Inferior parietal cortex (tissue), 1 donor: Measurements from ENCODE around the gene PRELP.
"Not testable (repeated sequence)": the region's sequence is repeated elsewhere in the genome, so short reads cannot be mapped to it uniquely, and the experiment has no call there.

Experiments
- DNase-seq: peaks from one replicate; pipeline ENCODE4 v3.0.0-alpha.2; 2016; ENCODE audit errors: extremely low spot score

PRELP gene

GRCh38 chr1:203453616-203454015 is 22.0 kb upstream of the PRELP start:
- DNase-seq = no peak

GRCh38 chr1:203454986-203455471 is 20.6 kb upstream of the PRELP start:
- DNase-seq = no peak

GRCh38 chr1:203455706-203456105 is 19.9 kb upstream of the PRELP start:
- DNase-seq = no peak

GRCh38 chr1:203456577-203456976 is 19.0 kb upstream of the PRELP start:
- DNase-seq = no peak

GRCh38 chr1:203458078-203458477 is 17.5 kb upstream of the PRELP start:
- DNase-seq = no peak

- DNase-seq = no peak
These were observed 15.9 kb upstream of the PRELP start for GRCh38 chr1:203459671-203460201.

GRCh38 chr1:203461717-203462116 is 13.9 kb upstream of the PRELP start:
- no peak for DNase-seq

- DNase-seq = no peak
These were observed 13.5 kb upstream of the PRELP start for GRCh38 chr1:203462143-203462542.

- DNase-seq = no peak
These were observed 12.7 kb upstream of the PRELP start for GRCh38 chr1:203462878-203463277.

- DNase-seq = no peak
These were observed 12.0 kb upstream of the PRELP start for GRCh38 chr1:203463469-203464062.

GRCh38 chr1:203464226-203464625 is 11.4 kb upstream of the PRELP start:
- no peak for DNase-seq

GRCh38 chr1:203464743-203465142 is 10.9 kb upstream of the PRELP start:
- no peak for DNase-seq

- no peak for DNase-seq
These were observed 10.3 kb upstream of the PRELP start for GRCh38 chr1:203465146-203465798.

- DNase-seq = no peak
These were observed 9.7 kb upstream of the PRELP start for GRCh38 chr1:203465948-203466347.

- not testable (repeated sequence) for DNase-seq
These were observed 8.6 kb upstream of the PRELP start for GRCh38 chr1:203466906-203467549.

- no peak for DNase-seq
These were observed 8.1 kb upstream of the PRELP start for GRCh38 chr1:203467550-203467921.

- no peak for DNase-seq
These were observed 7.3 kb upstream of the PRELP start for GRCh38 chr1:203468326-203468725.

- DNase-seq = no peak
These were observed 5.4 kb upstream of the PRELP start for GRCh38 chr1:203470240-203470639.

GRCh38 chr1:203471841-203472240 is 3.8 kb upstream of the PRELP start:
- DNase-seq = no peak

- DNase-seq = no peak
These were observed 2.3 kb upstream of the PRELP start for GRCh38 chr1:203473281-203473680.

- DNase-seq = no peak
These were observed 1.8 kb upstream of the PRELP start for GRCh38 chr1:203473781-203474305.

- no peak for DNase-seq
These were observed 709 bp downstream of the PRELP start for GRCh38 chr1:203476216-203476814.
